HCEC 1CT (cell line): ENCODE data around the gene GNPAT.
"Not testable (repeated sequence)": the region's sequence is repeated elsewhere in the genome, so short reads cannot be mapped to it uniquely, and the experiment has no call there.

Experiments
- DNase-seq: peaks from one replicate; pipeline ENCODE4 v3.0.0-alpha.2; 2017

The GNPAT gene

DNA sequence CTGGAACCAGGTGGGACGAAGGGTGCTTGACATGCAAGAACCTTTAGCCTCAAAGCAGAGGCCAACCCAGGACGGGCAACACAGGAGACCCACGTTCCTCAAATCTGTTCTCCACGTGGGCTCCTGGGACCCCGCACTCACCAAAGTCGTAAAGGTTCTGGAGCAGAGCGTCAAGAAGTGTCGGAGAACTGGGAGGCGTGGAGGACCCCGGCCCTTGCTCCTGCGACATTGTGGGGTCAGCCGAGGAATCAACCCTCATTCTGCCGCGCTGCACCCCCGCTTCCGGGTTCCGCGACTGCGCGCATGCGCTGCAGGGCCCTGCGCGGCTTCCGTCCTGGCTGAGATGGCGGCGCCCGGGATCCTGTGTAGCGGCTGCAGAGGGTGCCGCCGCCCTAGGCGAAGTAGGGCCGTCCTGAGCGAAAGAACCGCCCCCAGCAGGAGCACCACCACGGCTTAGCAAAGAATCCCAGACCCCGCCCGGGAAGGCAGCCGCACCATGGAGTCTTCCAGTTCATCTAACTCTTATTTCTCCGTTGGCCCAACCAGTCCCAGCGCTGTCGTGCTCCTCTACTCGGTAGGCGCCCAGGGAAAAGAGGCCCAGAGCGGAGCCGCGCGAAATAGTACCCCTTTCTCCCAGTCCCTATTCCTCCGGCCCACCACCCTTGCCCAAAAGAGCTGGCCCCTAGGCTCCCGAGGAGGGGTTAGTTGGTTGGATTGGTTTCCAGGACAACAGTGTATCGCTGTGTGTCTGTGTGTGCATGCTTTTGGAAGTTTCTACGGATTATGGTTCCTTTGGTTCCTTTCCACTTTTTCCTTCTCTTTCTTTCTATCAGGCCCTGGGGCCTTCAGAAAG lies at the start of gene GNPAT:
GNPAT (plus strand) TSS at position 330 of the 853 bp plus-strand sequence; CDS start at position 497, 167 bp downstream.
- peak; percentile 83 for DNase-seq

DNA sequence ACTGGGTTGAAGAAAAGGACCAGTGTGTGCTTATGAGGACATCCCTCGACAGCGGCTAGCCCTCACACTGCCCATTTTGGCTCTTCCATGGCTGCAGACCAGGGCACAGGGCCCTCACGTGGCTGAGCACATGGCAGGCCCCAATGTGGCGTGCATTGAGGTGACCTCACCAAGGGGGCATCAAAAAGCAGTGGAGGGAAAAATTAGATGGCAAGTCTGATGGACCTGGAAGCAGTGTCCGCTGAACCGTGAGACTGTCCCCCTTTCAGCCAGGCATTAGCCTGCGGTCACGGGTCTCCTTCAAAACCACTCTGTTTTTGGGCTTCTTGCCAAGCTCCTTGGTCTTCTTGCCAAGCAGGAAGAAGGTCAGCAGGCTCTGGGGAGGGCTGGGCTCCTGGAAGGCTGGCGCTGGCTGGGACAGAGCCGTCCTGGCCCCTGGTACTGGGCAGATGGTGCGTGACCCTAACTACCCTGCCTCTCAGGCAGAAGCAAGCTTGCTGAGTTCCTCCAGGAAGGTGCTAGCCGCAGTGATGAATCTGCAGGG lies 48.3 kb upstream of the GNPAT start:
- no peak for DNase-seq

DNA sequence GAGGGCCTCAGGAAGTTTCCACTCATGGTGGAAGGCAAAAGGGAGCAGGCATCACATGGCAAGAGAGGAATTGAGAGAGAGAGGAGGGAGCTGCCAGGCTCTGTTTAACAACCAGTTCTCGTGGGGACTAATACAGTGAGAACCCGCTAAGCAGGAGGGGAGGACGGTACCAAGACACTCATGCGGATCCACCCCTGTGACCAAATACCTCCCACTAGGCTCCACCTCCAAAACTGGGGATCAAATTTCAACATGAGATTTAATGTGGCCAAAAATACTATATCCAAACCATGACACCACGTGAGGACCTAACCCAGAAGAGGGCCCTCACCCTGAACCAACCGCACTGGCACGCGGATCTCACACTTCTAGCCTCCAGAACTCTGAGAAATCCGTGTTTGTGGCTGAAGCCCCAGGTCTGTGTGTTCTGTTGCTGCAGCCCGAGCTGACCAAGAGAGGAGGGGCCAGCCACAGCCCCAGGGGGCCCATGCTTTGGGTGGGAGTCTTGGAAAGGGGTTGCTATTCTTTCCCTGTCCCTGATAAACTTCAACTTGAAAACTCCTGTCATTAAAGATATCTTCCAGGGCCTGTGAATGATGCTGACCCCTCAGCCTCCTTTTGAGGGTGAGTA lies 47.2 kb upstream of the GNPAT start:
- DNase-seq: no peak

DNA sequence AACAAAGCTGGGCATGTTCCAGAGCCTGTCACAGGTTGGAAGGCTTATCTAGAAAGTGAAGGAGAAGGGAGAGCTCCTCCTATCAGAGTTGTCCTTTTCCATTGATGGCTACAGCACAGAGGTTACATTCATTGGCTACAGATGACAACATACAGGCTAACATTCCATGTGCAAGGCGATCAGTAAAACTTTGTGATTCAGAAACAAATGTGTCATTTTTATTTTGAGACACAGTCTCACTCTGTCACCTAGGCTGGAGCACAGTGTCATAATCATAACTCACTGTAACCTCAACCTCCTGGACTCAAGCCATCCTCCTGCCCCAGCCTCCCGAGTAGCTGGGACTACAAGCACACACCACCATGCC lies 46.6 kb upstream of the GNPAT start:
- no peak for DNase-seq

DNA sequence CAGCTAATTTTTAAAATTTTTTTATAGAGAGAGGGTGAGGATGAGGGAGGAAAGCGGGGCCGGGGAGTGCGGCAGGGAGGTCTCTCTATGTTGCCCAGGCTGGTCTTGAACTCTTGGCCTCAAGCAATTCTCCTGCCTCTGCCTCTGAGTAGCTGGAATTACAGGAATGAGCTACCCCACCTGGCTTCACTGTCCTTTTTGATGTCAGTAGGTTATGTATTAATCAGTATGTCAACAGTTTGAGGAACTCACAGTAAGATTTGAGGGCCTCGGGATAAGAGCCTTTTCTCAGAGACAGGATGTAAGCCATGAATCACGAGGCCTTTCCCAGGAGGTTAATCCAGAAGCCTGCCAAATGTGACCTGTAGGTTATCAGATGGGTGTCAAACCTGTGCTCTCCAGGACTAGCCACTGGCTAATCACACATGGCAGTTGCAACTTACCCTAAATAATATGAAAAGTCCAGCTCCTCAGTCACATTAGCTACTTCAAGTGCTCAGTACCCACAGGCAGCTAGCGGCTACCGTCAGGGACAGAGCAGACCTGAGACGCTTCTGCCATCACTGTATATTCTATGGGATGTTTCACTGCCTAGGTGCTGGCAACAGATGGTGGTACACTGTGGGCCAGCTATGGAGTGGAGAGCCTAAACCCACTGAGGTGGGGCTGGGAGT lies 46.0 kb upstream of the GNPAT start:
- peak; percentile 17 for DNase-seq

DNA sequence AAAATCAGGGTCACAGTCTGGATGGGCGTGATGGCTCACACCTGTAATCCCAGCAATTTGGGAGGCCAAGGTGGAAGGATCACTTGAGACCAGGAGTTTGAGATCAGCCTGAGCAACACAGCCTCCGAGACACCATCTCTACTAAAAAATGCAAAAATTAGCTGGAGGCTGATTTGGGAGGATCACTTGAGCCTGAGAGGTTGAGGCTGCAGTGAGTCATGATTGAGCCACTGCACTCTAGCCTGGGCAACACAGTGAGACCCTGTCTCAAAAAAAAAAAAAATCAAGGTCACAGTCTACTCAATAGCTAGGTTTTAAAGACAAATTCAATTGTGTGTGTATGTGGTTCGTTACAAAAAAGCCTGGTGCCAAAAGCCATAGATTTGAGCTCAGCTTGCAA lies 44.7 kb upstream of the GNPAT start:
- DNase-seq: no peak

DNA sequence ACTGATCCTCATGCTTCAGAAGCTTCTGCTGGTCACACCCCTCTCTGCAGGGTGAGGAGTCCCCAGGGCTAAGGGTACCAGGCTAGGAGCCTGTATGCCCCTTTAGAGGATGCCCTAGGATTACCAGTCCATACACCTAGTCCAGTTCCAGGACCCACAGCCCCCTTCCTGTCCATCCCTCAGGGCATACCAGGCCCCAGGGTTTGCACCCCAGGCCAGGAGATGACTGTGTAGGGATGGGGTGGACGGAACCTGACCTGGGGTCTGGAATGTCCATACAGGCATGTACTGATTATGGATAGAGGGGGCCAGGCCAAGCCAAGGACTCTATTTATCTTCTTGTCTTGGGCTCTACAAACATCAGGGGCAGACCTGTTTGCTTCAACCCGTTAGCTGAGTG lies 44.3 kb upstream of the GNPAT start:
- no peak for DNase-seq

DNA sequence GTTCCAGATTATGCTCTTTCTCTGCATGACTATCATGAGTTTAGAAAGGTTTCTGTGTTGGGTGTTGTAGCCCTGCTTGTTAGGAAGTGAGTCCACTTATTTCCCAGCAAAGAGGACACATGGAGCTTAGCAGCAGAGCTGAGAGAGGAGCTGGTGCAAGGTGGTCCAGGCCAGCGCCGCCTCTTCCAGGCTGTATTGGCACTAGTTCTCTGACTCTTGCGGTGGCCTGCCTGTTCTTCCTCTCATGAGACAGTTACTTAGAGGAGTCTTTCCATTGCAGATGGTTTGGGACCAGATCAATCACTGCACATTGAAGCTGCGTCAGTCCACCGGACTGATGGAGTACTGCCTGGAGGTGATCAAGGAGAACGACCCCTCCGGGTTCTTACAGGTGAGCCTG lies 41.1 kb upstream of the GNPAT start:
- DNase-seq: no peak

DNA sequence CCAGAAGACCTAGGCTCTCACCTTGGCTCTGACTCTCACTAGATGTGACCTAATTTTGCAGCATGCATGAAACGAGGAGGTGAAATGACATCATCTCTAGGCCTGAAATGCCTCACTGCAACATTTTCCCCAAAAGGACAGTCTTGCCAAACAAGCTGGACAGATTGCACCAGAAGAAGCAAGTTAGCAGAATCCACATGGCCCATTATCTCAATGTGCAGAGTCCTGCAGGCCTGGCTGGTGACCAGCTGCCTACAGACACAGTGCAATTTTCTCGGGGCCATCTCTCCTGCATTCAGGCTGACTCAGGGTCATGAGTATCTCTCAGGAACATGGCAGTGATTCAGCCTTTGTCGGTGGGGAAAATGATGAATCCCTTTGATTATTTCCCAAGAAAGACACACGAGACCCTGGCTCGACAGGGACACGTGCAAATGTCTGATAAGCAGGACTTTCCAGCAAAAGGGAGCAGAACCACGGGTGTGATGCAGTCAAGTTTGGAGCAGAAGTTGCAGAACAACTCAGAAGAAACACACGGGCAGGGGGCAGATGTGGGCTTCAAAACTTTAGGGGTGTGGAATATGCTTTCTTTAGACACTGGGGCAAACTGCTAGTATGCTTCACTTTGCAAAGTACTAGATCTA lies 40.5 kb upstream of the GNPAT start:
- DNase-seq: peak; percentile 78

DNA sequence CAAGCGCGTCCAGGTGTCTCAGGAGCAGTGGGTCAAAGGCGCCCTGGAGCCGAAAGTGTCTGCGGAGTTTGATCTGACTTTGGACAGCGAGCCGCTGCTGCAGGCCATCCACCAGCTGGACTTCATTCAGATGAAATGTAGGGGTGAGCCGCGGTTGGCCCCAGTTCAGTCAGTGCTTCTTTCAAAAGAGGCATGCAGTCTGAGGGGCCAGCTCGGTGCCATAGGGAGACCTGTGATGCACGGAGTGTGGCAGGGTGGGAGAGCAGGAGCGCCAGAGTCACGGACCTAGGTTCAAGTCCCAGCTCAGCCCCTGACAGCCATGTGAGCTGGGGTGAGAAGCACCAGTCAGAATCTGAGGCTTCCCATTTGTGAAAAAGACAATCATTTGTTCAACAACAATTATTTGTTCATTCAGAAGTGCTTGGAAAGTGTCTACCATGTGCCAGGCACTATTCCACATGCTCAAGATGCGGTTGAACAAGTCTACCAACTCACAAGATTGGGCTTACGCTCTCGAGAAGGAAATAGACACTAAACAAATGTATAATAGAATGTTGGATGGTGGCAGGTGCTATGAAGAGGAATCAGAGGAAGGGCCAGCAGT lies 39.5 kb upstream of the GNPAT start:
- DNase-seq: no peak

DNA sequence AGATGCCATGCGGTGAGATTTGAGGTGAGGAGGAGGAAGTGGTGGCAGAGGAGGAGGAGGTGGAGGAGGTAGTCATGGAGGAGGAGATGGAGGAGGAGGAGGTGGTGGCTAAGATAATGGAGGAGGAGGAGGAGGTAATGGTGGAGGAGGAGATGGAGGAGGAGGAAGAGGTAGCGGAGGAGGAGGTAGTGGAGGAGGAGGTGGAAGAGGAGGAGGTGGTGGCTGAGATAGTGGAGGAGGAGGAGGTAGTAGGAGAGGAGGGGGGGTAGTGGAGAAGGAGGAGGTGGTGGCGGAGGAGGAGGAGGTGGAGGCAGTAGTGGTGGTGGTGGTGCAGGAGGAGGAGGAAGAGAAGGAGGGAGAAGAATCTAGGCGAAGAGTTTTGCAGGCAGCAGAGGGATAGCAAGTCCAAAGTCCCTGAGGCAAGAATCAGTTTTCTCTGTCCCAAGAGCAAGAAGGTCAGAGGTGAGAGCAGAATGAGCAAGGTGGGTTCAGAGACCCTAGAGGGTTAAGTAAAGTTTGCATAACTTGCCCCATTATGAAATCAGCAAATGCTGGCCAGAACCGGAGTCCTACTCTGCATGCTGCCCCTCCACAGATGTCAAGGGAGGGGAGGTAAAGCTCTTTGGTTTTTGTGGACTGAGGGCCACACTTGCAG lies 38.9 kb upstream of the GNPAT start:
- DNase-seq: no peak

DNA sequence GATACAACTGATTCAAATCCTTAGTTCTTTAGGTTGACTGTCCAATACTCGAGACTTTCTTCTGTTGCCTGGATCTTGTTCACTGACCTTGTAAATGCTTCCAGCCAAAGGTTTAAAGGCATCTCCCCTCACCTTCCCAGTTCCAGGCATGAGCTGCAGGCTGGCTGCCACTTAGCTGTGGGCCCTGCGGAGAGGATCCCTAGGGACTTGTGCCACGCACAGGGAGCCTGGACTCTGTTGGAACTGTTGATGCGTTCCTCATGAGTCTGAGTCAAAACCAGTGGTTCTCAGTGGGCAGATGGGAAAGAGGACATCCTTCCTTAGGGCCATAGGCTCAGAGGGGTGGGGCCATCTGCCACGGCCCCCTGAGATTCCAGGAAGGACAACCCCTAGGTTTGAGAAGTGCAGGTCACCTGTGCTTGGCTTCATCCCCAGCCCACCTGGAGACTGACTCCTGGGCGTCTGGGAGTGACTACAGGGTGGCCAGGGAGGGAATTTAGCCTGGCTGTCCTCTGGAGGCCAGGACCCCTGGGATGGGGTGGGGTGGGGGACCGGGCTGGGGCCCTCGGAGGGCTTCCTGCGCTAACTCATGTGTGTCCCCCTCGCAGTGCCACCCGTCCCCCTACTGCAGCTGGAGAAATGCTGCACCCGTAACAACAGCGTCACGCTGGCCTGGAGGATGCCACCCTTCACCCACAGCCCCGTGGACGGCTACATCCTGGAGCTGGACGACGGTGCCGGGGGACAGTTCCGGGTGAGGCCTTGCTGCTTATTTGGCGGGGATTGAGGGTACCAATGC lies 37.6 kb upstream of the GNPAT start:
- DNase-seq: no peak

DNA sequence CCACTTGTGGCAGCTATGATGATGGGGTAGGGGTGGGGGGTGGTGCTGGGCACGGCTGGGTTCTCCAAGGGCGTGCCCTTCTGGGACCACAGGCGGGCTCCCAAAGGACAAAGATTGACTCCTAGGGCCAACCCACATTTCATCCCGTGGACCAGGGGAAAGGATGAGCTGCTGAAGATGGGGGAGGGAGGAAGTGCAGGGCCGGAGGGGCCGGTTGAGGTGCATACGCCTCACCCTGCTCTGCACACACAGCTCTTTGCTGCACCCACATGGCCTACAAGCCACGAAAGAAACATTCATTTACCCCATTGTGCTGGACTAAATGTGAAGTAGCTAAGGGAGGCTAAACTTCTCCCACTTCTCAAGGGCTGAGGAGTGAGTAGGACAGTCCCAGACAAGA lies 34.2 kb upstream of the GNPAT start:
- no peak for DNase-seq

DNA sequence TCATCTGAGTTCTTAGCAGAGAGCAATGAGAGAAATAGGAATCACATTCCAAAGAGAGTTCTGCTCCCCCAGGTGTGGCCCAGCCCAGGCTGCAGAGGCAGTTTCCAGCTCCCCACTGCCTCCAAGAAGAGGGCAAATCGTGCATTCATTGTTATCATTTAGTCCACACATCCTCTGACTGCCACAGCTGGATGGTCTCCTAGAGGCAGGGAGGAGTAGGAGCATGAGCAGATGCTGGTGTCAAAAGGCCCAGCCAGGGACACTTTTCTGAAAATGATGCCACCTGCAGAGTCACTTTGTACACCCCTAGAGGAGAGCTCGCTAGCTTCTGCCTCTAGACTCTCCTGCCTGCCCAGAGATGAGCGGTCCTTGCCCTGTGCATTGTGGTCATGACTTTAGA lies 33.6 kb upstream of the GNPAT start:
- no peak for DNase-seq

DNA sequence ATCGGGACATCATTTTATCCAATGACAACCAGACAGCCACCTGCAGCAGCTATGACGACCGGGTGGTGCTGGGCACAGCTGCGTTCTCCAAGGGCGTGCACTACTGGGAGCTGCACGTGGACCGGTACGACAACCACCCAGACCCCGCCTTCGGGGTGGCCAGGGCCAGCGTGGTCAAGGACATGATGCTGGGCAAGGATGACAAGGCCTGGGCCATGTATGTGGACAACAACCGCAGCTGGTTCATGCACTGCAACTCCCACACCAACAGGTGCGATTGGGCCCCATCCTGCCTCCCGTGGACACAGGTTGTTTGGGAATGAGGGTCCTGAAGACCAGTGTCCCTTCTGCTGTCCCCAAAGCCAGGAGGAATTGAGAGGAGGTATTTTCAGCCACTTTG lies 32.0 kb upstream of the GNPAT start:
- DNase-seq: no peak

DNA sequence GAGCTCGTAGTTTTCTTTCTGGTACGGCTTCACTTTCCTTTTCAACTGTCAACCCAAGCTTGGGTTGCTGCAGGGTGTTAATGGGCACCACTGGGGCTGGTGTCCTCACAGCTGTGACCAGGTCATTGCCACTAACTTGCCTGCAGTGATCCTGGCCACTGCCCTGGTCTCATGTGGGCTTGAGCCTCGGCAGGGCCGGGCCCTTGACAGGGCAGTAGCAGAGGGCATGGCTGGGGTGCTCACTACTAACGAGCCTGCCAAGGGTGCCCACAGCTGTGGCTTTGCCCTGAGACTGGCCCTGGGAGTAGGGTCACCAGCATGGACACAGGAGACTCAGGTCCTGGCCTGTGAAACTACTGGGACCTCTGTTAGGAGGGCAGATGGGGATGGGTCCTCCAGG lies 31.5 kb upstream of the GNPAT start:
- DNase-seq: no peak

DNA sequence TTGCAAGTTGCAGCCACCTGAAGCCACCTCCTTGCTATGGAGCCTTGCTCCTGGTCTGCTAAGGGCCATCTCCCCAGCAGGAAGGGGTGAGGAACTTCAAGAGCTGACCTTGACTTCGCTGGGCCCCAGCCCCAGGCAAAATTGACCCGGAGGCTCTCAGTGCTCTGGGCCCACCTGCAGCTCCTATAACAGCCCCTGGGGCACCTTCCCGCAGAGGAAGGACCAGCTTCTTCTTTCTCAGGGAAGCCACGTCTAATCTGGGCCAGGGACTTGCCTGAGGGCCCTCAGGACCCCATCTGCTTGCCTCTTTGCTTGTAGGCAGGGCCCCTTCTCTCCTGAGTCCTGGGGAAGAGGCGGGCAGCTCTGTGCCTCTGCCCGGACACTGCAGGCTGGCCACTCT lies 30.9 kb upstream of the GNPAT start:
- no peak for DNase-seq

DNA sequence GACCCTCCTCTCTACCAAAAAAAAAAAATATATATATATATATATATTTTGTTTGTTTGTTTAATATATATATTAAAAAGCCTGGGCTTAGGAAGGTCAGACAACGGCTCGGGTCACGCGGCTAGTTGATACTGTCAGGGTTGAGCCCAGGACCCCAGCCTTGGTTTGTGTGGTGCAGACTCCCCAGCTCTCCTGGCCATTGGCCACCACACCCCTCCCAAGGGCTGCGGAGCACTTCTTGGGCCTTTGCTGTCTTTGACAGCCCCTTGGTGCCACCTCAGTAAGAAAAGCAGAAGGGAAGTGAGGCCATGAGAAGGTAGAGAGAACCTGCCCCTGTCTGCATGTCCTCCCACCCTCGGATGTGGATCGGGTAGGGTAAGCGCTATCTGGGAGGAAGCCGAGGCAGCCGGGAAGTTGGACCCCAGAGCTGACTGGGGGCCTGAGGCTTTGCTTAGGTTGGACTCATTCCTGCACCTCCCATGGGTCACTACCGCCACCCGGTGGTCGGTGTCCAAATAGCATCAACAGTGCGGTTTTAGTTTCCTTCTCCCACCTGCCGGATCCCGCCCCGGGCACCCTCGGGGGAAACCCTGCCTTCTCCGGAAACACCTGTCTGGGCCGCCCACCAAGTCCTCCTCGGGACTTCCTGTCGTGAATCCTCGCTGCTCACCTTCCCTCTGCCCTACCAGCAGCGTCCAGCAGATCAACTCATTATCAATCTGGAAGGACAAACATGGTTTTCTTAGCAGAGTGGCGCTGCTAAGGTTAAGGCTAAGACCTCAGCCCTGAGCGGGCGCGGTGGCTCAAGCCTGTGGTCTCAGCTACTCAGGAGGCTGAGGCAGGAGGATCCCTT lies 29.8 kb upstream of the GNPAT start:
- DNase-seq: peak; percentile 47

DNA sequence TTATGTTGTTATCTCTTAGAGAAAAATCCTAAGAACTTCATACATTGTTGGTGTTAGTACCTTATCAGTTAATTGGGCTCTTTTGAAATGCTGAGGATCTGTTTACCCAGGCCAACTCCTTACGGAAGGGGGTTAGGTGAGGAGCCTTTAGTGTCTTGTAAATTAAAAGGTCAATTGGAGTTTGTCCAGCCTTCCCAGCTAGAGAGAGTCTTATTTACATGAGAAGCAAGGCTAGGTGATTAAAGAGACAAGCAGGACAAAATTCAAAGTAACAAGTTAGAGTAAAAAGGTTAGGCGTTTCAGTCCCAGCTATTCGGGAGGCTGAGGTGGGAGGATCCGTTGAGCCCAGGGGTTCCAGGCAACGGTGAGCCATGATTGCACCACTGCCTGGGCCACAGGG lies 28.7 kb upstream of the GNPAT start:
- DNase-seq: not testable (repeated sequence)

DNA sequence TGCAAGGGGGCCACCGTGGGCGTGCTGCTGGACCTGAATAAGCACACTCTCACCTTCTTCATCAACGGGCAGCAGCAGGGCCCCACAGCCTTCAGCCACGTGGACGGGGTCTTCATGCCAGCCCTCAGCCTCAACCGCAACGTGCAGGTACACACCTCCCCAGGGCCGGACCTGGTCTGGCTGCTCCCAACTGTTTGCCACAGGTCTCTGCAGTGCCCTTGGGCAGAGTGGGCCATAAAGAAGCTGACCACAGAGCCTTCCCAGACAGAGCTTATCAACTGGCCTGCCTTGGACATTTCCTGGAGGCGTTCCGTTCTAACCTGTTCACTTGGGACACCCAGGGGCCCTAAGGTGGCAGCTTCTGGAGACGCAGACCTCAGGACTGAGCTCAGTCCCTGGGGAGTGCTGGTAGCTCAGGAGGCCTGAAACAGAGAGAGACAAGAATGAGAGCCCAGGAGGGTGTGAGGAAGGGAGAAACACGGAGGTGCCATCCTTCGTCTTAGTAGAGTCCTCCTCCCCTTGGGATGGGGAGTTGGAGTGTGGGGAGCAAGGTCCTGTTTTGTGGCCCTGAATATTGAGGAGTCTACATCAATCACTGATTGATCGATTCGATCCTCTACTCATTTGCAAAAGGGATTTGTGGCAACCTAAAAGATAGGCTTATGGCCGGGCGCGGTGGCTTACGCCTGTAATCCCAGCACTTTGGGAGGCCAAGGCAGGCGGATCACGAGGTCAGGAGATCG lies 27.0 kb upstream of the GNPAT start:
- no peak for DNase-seq
